ENCODE measurements around the gene BMX. TPM values are rescaled to one million over a fixed set of nuclear protein-coding genes. Genes with fewer than 3 reads are reported as not detected.

Gene BMX
- total RNA-seq, 4 donors from 2014 or later: 1.9 to 4.4 (median 2.9) TPM

- H3K27ac ChIP-seq: no peak overlapping the region
- no peaks in the 10 kb centered on the region for H3K4me1 ChIP-seq
- no peak overlapping the region for H3K4me3 ChIP-seq
- H3K36me3 ChIP-seq: no peaks in the 10 kb centered on the region
- H3K9me3 ChIP-seq: no peaks in the 10 kb centered on the region
- 88% methylated on average over 1 of the region's 5 CpGs; no CpG with 5 or more reads in 1 of the 2 donors for WGBS, 2 donors (ENCODE audit: low coverage in 1 of 2)
- no peak for ATAC-seq
- H3K27me3 ChIP-seq: no peaks in the 10 kb centered on the region
- TF ChIP-seq EP300 (IDR thresholded peaks at IDR 0.05) (no peak), POLR2A (IDR thresholded peaks at IDR 0.05) (no peak), POLR2AphosphoS5 (IDR thresholded peaks at IDR 0.05) (no peak)
- TF ChIP-seq, protein P1, sequence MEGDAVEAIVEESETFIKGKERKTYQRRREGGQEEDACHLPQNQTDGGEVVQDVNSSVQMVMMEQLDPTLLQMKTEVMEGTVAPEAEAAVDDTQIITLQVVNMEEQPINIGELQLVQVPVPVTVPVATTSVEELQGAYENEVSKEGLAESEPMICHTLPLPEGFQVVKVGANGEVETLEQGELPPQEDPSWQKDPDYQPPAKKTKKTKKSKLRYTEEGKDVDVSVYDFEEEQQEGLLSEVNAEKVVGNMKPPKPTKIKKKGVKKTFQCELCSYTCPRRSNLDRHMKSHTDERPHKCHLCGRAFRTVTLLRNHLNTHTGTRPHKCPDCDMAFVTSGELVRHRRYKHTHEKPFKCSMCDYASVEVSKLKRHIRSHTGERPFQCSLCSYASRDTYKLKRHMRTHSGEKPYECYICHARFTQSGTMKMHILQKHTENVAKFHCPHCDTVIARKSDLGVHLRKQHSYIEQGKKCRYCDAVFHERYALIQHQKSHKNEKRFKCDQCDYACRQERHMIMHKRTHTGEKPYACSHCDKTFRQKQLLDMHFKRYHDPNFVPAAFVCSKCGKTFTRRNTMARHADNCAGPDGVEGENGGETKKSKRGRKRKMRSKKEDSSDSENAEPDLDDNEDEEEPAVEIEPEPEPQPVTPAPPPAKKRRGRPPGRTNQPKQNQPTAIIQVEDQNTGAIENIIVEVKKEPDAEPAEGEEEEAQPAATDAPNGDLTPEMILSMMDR (IDR thresholded peaks at IDR 0.05): no peak
Measured at GRCh38 chrX:15546745-15547144, 46.1 kb downstream of the BMX start.

GRCh38 chrX:15547356-15547755 is 46.7 kb downstream of the BMX start:
- 100% methylated on average over 1 to 2 of the region's 2 CpGs for WGBS, 2 donors (ENCODE audit: low coverage in 1 of 2)
- no peak for ATAC-seq
- Histone ChIP-seq H3K36me3 (no peaks in the 10 kb centered on the region), H3K27me3 (no peaks in the 10 kb centered on the region), H3K9me3 (no peaks in the 10 kb centered on the region), H3K4me1 (no peaks in the 10 kb centered on the region), H3K4me3 (no peak overlapping the region), H3K27ac (no peak overlapping the region)
- TF ChIP-seq, protein P1 (IDR thresholded peaks at IDR 0.05): no peak
- no peak for TF ChIP-seq POLR2AphosphoS5 (IDR thresholded peaks at IDR 0.05)
- no peak for TF ChIP-seq EP300 (IDR thresholded peaks at IDR 0.05)
- TF ChIP-seq POLR2A (IDR thresholded peaks at IDR 0.05): no peak

DNA sequence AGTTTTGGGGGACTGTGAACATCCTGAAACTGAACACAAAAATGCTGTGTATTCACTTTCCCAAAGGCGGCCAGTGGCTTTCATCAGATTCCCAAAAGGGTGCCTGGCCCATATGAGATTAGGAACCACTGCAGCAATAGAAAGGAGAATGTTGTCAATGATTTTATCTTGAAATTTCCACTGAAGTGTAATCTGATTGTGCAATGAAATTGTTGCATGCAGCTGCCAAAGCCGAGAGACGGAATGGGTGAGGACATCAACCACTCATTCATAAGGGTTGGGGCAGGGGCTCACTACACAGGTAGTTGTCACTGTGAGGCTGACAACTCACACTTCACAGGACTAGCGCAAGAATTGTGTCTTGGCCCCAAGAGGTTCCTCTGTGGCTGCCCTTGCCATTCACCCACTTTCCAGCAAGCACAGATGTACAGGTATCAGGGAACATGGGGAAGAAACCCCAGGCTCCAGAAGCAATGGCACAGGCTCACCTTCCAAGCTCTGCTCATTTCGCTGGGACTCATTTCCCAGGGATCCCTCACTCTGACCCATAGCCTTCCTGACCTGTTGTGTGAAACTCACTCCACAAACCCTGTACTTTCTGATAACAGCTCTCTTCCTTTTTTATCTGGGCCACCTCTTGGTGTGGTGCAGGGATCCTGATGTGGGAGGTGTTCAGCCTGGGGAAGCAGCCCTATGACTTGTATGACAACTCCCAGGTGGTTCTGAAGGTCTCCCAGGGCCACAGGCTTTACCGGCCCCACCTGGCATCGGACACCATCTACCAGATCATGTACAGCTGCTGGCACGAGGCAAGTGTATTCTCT is 48.8 kb downstream of the BMX start:
- no peaks in the 10 kb centered on the region for H3K4me1 ChIP-seq
- ATAC-seq: no peak
- H3K4me3 ChIP-seq: no peak overlapping the region
- no peak overlapping the region for H3K27ac ChIP-seq
- H3K36me3 ChIP-seq: no peaks in the 10 kb centered on the region
- no peaks in the 10 kb centered on the region for H3K9me3 ChIP-seq
- no peaks in the 10 kb centered on the region for H3K27me3 ChIP-seq
- 90 to 94% methylated on average over 2 to 3 of the region's 8 CpGs for whole genome bisulfite sequencing, 2 donors (ENCODE audit: low coverage in 1 of 2)
- no peak for TF ChIP-seq POLR2AphosphoS5 (IDR thresholded peaks at IDR 0.05)
- TF ChIP-seq, protein P1 (IDR thresholded peaks at IDR 0.05): no peak
- TF ChIP-seq EP300 (IDR thresholded peaks at IDR 0.05): no peak
- TF ChIP-seq POLR2A (IDR thresholded peaks at IDR 0.05): no peak

- Histone ChIP-seq H3K36me3 (no peaks in the 10 kb centered on the region), H3K27me3 (no peaks in the 10 kb centered on the region), H3K4me1 (no peaks in the 10 kb centered on the region), H3K4me3 (no peak overlapping the region), H3K27ac (no peak overlapping the region), H3K9me3 (no peaks in the 10 kb centered on the region)
- no peak for ATAC-seq
- WGBS, 2 donors (ENCODE audit: low coverage in 1 of 2): 79 to 91% methylated on average over 2 to 3 of the region's 3 CpGs
- TF ChIP-seq EP300 (IDR thresholded peaks at IDR 0.05): no peak
- TF ChIP-seq, protein P1 (IDR thresholded peaks at IDR 0.05): no peak
- no peak for TF ChIP-seq POLR2A (IDR thresholded peaks at IDR 0.05)
- TF ChIP-seq POLR2AphosphoS5 (IDR thresholded peaks at IDR 0.05): no peak
Measured at GRCh38 chrX:15559227-15559626, 58.6 kb downstream of the BMX start.

- H3K27ac ChIP-seq: no peak overlapping the region
- 59 to 75% methylated on average over 3 of the region's 3 CpGs for WGBS, 2 donors (ENCODE audit: low coverage in 1 of 2)
- no peak overlapping the region for H3K4me3 ChIP-seq
- no peaks in the 10 kb centered on the region for H3K4me1 ChIP-seq
- no peaks in the 10 kb centered on the region for H3K27me3 ChIP-seq
- no peaks in the 10 kb centered on the region for H3K36me3 ChIP-seq
- TF ChIP-seq EP300 (IDR thresholded peaks at IDR 0.05): no peak
- no peak for TF ChIP-seq POLR2A (IDR thresholded peaks at IDR 0.05)
- TF ChIP-seq, protein P1 (IDR thresholded peaks at IDR 0.05): no peak
- TF ChIP-seq POLR2AphosphoS5 (IDR thresholded peaks at IDR 0.05): no peak
- no peak for ATAC-seq
- H3K9me3 ChIP-seq: no peaks in the 10 kb centered on the region
Measured at GRCh38 chrX:15560924-15561323, 60.3 kb downstream of the BMX start.

Measured in gastroesophageal sphincter (tissue), 4 donors.